NCI-H1105 treated with DMSO at 0.1 percent for 48 hours (cell line): ENCODE measurements around the gene SERTAD2.

Experiments used
- DNase-seq: peaks from one replicate; lab custom pipeline; 2025; lab: John Stamatoyannopoulos, UW

The SERTAD2 gene

DNA sequence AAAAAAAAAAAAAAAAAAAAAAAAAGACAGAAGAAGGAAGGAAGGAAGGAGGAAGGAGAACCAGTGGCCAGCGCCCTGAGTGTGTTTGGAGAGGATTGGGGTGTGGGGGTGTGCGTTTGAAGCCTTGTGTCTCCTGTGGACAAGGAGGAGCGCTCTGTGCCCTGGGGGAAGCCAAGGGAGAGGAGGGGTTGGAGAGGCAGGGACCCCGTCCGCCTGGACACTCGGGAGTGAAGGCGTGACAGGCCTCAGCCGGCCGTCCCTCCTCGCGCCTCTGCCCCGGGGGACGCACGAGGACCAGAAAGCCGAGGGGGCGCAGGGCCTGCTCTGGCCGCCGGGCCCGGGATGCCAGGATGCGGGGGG lies 44.9 kb downstream of the SERTAD2 start:
- DNase-seq = no peak

DNA sequence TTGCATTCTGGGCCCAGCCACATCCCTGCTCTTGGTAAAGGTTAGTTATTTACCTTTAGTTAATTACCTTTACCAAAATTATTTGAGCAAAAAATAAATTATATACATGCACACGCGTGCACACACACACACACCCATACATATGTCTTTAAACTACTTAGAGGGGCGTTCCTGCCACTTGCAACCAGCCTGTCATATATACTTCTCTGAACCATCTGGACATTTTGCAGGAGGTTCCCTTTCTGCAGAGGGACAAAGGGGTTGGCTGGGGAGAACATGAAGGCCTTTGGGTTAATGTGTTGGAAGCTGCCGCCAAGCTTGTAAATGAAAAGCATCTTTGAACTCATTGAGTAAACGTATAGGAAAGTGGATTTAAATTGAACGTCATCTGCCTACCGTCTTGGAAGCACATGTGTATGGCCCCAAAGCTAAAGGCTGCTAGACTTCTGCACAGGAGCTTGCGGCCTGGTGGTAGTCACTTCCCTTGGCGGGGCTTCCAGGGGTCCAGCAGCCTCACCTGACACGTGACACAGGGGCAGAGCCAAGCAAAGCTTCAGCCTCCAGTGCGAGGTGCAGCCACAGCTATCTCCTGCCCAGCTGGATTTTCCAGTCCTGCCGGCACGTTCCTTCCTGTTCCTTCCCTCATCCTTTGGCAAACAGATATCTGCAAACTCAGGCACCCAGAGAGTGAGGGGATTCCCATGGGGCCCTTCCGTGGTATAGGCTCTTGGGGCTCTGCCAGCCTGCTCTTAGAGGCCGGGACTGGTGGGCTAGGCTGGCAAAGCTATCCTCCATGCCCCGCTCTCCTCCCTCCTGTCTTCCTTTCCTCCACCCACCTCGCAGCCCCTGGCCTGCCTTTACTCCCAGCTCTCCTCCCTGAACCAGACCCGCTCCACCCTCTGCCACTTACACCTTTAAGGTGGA lies 46.1 kb downstream of the SERTAD2 start:
- DNase-seq = no peak

DNA sequence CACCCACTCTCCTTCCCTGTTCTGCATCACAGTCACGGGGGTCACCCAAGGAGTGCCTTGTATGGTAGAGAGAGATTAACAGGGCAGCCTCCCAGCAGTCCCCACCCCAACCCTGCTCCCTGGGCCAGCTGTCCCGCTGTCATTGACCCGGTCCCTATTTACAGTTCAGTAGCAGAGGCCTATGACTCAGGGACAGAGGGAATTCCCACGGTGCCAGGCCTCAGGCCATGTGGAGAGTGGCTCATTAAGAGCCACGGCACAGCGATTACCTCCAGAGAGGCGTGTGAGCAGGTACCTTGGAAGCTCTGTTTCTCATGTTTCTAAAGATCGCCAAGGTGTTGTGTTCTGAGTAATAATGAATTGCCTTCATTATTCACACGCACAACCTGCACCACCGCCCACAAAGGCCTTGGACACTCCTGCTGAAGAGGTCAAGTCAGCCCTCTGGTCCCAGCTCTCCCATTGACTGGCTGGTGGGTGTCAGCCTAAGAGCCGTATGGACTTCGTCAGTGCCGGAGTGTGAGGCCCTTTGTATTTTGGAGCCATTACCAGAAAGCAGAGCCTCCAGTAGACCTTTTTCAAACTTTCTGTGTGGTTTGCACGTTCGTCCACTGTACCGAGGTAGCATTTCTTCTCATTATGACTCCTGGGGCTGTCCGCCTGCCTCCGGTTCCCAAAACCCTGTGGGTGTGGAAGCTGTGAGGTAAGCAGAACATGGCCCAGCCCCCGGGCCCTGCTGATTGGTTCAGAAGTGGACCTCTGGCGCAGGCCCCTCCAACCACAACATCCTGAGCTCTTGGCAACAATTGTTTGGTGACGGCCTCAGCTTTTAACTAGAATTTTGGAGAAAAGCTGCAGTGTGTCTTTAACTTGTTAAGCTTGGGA lies 47.0 kb downstream of the SERTAD2 start:
- DNase-seq = no peak

DNA sequence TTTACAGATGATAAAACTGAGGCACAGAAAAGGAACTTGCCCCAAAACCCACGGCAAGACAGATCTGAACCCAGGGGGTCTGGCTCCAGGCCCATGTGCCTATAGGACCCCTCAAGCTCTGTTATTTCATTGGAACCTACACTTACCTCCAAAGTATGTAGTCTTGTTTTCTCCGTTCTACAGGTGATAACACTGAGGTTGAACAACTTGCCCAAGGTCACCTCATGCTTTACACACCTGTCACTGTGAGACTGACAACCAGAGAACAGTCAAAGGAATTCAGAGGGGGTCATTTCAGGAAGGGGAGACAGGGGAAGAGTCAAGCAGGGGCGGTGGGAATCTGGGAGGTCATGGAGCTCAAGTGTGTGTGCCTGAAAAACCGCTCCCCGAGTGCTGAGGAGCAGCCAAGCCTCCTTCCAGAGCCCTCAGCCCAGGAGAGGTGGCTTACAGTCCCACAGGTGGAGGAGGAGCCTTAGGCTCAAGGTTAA lies 47.7 kb downstream of the SERTAD2 start:
- DNase-seq = no peak

GRCh38 chr2:64605026-64605471 lies 48.7 kb downstream of the SERTAD2 start:
- no peak for DNase-seq

DNA sequence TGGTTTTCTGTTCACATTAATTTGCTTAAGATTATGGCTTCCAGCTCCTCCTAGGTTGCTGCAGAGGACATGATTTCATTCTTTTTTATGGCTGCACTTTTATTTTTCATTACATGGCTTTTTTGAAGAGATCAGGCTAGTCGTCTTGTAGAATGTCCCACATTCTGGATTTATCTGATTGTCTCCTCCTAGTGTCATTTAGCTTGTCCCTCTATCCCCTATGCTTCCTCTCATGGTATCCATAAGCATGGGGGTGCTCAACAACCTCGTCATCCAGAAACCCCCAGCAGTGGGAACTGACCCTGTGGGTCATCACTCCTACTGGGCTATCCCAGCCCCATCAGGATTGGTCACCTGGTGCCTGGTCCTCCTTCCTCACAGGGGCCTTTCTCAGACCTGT lies 49.6 kb downstream of the SERTAD2 start:
- no peak for DNase-seq

GRCh38 chr2:64602436-64602835 lies 51.3 kb downstream of the SERTAD2 start:
- DNase-seq = no peak

DNA sequence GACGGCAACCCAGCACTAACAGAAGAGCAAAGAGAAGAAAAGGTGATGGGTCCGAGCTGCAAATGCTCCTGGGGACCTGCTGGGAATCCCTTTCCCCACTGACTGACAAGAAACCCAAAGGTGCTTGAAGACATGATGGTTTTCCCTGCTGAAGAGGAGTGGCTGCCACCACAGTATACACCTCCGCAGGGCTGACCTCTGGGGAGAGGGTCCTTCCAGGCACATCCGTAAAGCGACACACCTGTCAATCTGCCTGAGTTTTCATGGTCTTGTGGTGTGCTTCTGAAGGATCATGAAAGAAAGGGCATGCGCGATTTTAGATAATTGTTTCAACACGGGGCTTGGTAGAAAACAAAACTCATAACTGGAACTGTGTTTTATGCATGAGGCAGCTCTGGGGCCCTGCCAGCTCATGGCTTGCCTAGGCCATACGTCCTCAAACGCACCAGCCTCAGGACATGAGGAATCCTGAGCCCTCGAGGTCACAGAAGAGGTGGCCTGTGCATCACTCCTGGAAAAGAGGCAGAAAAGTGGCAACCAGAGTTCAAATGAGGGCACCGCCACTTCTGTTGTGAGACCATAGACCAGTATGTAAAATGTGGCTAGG lies 51.8 kb downstream of the SERTAD2 start:
- no peak for DNase-seq

- DNase-seq = no peak
Measured at GRCh38 chr2:64601034-64601754, 52.5 kb downstream of the SERTAD2 start.

DNA sequence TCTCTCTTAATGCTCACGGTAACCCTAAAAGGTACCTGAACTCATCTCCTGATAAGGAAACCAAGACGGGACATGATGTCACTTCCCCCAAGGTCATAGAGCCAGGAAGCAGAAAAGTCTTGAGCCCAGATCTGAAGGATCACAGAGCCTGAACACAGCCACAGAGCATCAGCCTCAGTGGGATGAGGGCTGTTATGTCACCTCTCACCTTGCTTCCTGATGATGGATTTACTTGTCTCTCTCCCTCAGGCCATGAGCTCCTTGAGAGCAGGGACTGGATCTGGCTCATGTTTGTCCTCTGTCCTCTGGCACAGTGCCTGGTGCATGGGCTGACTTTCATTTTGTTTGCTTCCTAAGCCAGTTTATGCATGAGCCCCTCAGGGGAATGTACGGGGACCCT lies 54.2 kb downstream of the SERTAD2 start:
- no peak for DNase-seq

GRCh38 chr2:64598226-64598625 lies 55.5 kb downstream of the SERTAD2 start:
- no peak for DNase-seq

DNA sequence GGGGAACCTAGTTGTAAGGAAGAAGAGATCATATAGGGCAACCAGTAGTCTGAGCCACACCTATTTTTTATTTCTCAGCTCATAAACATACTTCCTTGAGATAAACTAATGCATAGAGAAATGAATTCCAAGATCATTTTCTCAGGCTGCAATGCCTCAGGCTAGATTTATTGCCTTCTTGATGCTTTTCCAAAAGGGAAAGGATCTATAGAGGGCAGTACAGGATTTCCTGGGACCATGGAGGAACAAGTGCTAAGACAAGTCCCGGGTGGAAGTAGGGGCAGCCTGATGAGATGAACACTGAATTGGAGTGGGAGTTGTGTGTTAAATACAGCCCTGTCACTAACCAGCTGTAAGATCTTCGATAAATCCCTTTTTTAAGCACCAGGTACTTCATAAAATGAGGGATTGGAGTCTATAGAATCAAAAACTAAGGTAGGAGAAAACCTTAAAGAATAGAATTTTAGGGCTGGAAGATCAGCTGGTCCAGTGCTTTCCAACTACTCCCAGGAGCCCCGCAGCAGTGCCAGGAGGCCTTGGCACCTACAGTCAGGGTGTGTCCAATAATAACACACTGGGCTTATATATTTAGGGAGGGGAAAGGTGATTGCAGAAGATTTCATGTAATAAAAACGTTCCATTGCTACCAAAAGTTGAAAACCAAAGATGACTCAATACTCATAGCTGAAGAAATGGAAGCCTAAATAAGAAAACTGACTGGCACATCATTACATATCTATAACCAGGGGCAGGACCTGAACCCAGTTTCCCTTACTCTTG lies 58.1 kb downstream of the SERTAD2 start:
- no peak for DNase-seq

DNA sequence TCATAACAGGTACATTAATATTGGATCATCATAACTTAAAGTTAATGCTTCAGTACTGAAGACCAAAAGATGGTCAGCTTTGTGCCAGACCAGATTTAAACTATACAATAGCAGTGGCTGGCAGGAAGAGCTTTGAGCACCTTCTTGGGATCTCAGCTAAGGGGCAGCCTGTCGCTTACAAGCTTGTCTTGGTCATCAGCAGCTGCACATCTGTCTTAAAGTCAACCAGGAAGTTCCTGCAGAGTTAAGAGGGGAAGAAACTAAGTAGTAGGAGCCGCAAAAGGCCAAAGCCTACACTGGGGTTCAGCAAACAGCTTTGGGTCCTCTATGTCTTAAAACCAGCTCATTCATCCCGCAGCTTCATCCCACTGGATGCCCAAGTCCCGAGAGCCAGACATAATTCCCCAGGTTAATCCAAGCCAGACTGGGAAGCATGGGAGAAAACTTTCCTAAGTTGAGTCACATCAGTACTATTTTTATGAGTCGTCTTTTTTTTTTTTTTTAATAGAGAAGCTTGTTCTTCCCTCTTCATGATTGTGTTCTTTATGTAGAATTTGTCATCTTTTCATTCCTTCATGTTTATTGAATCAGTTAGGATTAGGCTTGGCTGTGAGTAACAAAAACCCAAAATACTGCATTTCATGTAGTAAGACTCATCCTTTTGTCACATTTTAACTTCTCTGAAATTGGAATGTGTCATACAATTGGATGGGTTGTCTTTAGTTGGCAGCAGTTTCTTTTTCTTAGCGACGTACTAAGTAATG lies 59.3 kb downstream of the SERTAD2 start:
- no peak for DNase-seq

DNA sequence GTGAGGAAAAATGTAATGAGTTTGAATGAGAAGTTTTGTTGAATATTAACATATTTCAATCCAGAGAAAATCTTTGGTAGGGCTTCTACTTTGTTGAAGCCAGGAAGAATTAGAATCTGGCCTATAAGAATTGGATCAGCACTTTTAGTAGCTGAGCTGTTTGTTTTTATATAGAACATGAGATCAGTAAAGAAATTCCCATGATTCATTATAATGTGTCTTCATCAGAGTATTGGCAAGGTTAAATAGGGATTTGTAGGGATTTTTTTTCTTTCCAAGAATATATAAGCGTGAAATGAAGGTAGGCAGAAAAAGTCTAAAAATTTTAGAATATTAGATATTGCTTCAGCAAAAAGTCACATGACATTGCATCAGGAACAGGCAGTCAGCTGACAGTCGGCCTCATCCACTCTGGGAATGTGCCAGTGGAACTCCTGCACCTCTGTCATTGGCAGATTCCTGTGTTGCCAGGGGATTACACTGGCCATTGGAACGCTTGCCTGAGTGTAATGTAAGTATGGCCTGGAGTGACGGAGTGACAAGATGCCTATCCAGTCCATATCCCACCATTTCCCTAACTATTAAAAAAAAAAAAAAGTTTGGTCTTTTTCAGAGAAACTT lies 60.6 kb downstream of the SERTAD2 start:
- no peak for DNase-seq

DNA sequence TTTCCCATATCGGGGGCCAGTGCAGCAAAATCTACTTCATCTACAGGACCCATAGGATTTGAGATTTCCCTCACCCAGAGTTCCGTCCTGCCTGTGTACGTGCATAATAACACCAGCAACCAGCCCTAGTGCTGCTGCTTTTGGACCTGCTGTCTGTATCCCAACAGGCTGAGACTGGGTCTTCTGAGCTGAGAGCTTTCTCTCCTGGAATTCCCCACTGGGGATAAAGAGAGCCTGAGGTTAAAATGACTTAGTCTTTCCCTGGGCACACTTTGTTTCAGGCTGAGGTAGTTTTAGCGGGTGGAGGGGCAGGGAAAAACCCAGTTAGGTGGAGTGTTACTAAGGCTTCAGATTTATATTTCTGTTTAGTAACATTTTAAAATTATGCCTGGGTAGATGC lies 62.5 kb downstream of the SERTAD2 start:
- no peak for DNase-seq

- DNase-seq = no peak
Measured at GRCh38 chr2:64587561-64587960, 66.2 kb downstream of the SERTAD2 start.

DNA sequence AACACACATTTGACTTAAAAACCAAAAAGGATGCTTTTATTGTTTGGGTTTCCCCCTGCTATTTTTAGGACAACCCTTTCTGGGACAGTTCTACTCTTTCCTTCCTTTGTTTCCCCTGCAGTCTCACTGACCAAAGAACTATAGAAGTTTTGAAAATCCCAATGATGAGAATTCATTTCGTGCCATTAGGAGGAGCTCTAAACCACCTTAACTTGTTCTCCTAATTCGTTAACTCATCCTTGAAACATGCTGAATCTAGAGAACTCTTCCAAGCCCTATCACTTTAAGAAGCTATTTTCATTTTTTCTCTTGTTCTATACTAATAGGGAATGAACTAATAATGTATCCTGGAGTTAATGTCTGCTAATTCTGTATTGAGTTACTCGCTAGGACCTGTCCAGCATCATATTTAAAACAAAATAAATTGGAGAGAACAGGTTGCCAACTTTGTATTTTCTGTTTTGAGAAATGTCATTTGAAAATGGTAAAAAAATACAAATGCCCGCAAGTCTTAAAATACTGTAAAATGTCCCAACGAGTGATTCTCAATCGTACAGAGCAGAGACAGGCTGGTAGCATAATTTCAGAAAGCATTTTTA lies 66.7 kb downstream of the SERTAD2 start:
- DNase-seq = peak; percentile 58

DNA sequence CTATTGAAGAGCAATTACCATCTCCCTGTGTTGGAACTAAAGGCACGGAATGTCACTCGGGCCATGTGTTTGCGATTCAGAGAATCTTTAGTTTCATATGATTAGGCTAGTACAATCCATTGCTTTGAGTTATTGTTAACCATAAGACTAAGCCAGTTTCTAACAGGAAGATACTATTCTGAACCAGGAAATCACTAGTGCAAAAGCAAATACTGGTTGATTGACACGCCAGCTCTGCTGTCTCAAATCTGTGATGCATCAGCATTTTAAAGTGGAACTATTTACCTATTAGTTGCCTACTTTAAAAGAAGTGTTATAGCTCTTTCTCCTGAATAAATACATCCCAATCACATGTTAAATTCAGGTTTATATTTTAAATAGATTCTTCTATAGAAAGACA lies 67.7 kb downstream of the SERTAD2 start:
- DNase-seq = no peak

DNA sequence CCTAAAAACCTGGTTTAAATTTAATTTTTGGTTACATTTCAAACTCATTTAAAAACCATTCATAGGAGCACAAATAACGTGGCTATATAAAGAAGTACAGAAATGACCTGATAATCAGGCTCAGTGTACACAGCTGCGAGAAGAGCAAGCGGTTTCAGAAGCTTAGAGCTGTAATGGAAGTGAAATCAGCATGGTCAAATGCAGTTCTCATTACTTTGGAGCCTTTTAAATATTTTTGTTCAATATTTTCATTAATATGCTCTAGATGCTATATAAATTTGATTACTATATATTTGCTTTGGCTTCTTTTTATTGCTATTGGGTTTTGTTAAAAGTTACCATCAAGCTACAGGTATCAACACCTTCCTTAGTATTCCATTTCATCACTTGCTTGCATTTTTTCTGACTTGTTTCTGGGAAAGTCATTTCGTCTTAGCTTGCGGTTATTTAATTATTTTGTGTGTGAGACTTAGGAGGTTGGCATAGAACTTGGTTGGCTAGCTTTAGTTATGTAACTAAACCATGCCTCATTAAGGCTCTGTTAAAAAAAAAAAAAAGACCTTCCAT lies 70.9 kb downstream of the SERTAD2 start:
- DNase-seq = no peak
